ENCODE results near the gene GLP2R.

- TF ChIP-seq CTCF (conservative IDR thresholded peaks at IDR 0.05; ENCODE audit: low read length) (no peak), EZH2phosphoT487 (IDR thresholded peaks at IDR 0.05; ENCODE audit: borderline replicate concordance, low read depth, low read length) (no peak)
These were observed 5.3 kb upstream of the GLP2R start for GRCh38 chr17:9820448-9820847.
